Right atrium auricular region (tissue), 2 donors: ENCODE data around the gene DOCK4. TPM values are rescaled to one million over a fixed set of nuclear protein-coding genes. Genes with fewer than 3 reads are reported as not detected.
"Not testable (repeated sequence)": the region's sequence is repeated elsewhere in the genome, so short reads cannot be mapped to it uniquely, and the experiment has no call there.

Experiments
- DNase-seq: peaks from one replicate; pipeline ENCODE4 v3.0.0-alpha.2; 2019; ENCODE audit warnings: low spot score
- H3K27ac ChIP-seq, 2 donors: fragments of 200-600 bp; sonication (generic); 1 replicate in 1 of 2; 2 replicates in 1 of 2; pipeline ENCODE4 v1.5.1; 2016 to 2019
- H3K27me3 ChIP-seq, 2 donors: fragments of 200-600 bp; sonication (generic); one replicate each; pipeline versions ENCODE4 v1.5.1 to v1.6.0; 2017 to 2019
- H3K36me3 ChIP-seq: fragments of 200-600 bp; sonication (generic); one replicate; pipeline ENCODE4 v1.5.1; 2016
- H3K4me1 ChIP-seq, 2 donors: fragments of 200-600 bp; sonication (generic); one replicate each; pipeline versions ENCODE4 v1.5.1 to v1.6.0; 2017 to 2019
- H3K4me3 ChIP-seq, 2 donors: fragments of 200-600 bp; sonication (generic); 1 replicate in 1 of 2; 2 replicates in 1 of 2; pipeline ENCODE4 v1.5.1; 2017 to 2019; ENCODE audit warnings: mild to moderate bottlenecking in 1 of 2, moderate library complexity in 1 of 2
- H3K9me3 ChIP-seq, 2 donors: fragments of 200-600 bp; sonication (generic); one replicate each; pipeline ENCODE4 v1.5.1; 2019
- CTCF ChIP-seq, 2 donors: fragments of 200-600 bp; sonication (generic); IDR thresholded peaks; one replicate each; pipeline ENCODE4 v1.5.1; 2019; ENCODE audit warnings: antibody characterized with exemption in 2 of 2
- total RNA-seq, 2 donors: library from RNA; depleted of rRNA; stranded (reverse); fragments of >200 nt; gene quantifications; one replicate each; pipeline ENCODE4 v1.1.0, GENCODE V29; 2016

The DOCK4 gene
- total RNA-seq, 2 donors from 2014 or later = 12.3 to 17.8 TPM

GRCh38 chr7:111929264-111929663 lies 276.9 kb downstream of the DOCK4 start:
- DNase-seq = no peak
- Histone ChIP-seq H3K27ac (no peak overlapping the region), H3K27me3 (no peaks in the 10 kb centered on the region), H3K36me3 (peaks cover 4% of the 10 kb centered on the region), H3K9me3 (no peaks in the 10 kb centered on the region), H3K4me1 (no peaks in the 10 kb centered on the region), H3K4me3 (no peak overlapping the region)
- TF ChIP-seq CTCF (IDR thresholded peaks at IDR 0.05) = no peak

- Histone ChIP-seq H3K4me3 (no peak overlapping the region), H3K36me3 (no peaks in the 10 kb centered on the region), H3K4me1 (no peaks in the 10 kb centered on the region), H3K27me3 (no peaks in the 10 kb centered on the region), H3K27ac (no peak overlapping the region), H3K9me3 (no peaks in the 10 kb centered on the region)
- no peak for DNase-seq
- no peak for TF ChIP-seq CTCF (IDR thresholded peaks at IDR 0.05)
Measured at GRCh38 chr7:111927353-111928019, 278.7 kb downstream of the DOCK4 start.

GRCh38 chr7:111920329-111920728 lies 285.9 kb downstream of the DOCK4 start:
- H3K27me3 ChIP-seq = no peaks in the 10 kb centered on the region
- no peaks in the 10 kb centered on the region for H3K4me1 ChIP-seq
- TF ChIP-seq CTCF (IDR thresholded peaks at IDR 0.05) = no peak
- no peak for DNase-seq
- H3K27ac ChIP-seq = no peak overlapping the region
- no peaks in the 10 kb centered on the region for H3K9me3 ChIP-seq
- no peaks in the 10 kb centered on the region for H3K36me3 ChIP-seq
- no peak overlapping the region for H3K4me3 ChIP-seq

- DNase-seq = no peak
- H3K9me3 ChIP-seq = no peaks in the 10 kb centered on the region
- no peaks in the 10 kb centered on the region for H3K27me3 ChIP-seq
- no peaks in the 10 kb centered on the region for H3K4me1 ChIP-seq
- no peak overlapping the region for H3K27ac ChIP-seq
- no peaks in the 10 kb centered on the region for H3K36me3 ChIP-seq
- H3K4me3 ChIP-seq = no peak overlapping the region
- TF ChIP-seq CTCF (IDR thresholded peaks at IDR 0.05) = no peak
Measured at GRCh38 chr7:111919631-111920179, 286.5 kb downstream of the DOCK4 start.

- no peak for TF ChIP-seq CTCF (IDR thresholded peaks at IDR 0.05)
- Histone ChIP-seq H3K9me3 (no peaks in the 10 kb centered on the region), H3K27me3 (no peaks in the 10 kb centered on the region), H3K27ac (no peak overlapping the region), H3K4me1 (no peaks in the 10 kb centered on the region), H3K36me3 (no peaks in the 10 kb centered on the region), H3K4me3 (no peak overlapping the region)
- DNase-seq = no peak
Measured at GRCh38 chr7:111919164-111919563, 287.0 kb downstream of the DOCK4 start.

- Histone ChIP-seq H3K27ac (no peak overlapping the region), H3K27me3 (no peaks in the 10 kb centered on the region), H3K4me3 (no peak overlapping the region), H3K9me3 (no peaks in the 10 kb centered on the region), H3K4me1 (no peaks in the 10 kb centered on the region), H3K36me3 (no peaks in the 10 kb centered on the region)
- DNase-seq = no peak
- no peak for TF ChIP-seq CTCF (IDR thresholded peaks at IDR 0.05)
Measured at GRCh38 chr7:111918461-111918860, 287.7 kb downstream of the DOCK4 start.

- H3K27me3 ChIP-seq, H3K36me3 ChIP-seq, DNase-seq, H3K27ac ChIP-seq, H3K9me3 ChIP-seq, H3K4me1 ChIP-seq, H3K4me3 ChIP-seq: not testable (repeated sequence)
Measured at GRCh38 chr7:111917404-111917803, 288.8 kb downstream of the DOCK4 start.
